ENCODE measurements around the gene CBR3. TPM values are rescaled to one million over a fixed set of nuclear protein-coding genes. Genes with fewer than 3 reads are reported as not detected.
A peak's percentile ranks its signal among the peaks of the same experiment; 100 is the strongest.

Gene CBR3
- total RNA-seq, 1 donor from 2014 or later: 12.8 TPM

DNA sequence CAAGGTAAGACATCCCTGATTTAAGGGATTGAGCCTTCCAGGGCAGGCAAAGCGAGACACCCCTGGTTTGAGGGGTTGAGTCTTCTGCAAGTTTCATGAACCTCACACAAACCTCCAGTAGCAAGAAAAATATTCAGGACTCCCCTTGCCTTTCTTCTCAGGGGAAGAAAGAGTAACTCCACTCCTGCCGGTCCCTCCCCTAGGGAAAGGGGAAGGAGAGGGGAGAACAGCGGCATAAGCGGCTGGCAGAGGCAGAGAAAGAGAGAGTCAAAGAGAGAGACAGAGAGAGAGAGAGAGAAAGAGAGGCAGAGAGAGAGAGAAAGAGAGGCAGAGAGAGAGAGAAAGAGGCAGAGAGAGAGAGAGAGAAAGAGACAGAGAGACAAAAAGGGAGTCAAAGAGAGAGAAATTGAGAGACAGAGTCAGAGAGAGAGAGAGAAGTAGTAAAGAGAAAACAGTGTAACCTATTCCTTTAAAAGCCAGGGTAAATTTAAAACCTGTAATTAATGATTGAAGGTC lies 29.5 kb upstream of the CBR3 start:
- no peak for TF ChIP-seq CTCF (conservative IDR thresholded peaks at IDR 0.05; ENCODE audit: low read depth, low read length)
- no peak for DNase-seq (ENCODE audit: low read depth)
- H3K4me3 ChIP-seq (ENCODE audit: low read depth, low read length): peak overlapping the region; percentile 89

DNA sequence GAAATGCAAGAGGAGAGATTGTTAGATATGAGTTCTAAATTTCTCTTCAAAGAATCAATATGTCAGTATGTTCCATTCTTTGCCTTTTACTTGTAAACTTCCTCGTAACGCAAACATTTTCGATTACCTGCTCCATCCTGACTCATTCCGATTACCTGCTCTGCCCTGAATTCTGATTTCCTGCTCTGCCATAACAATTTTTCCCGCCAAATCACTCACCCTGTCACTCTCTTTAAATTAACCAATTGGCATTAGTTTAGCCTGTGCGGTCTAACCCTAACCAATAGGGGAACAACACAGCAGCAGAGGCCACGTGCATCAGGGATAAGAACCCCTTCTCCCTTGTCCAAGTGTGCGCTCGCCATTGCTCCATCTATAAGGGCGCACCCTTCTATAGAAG lies 25.0 kb upstream of the CBR3 start:
- TF ChIP-seq CTCF (conservative IDR thresholded peaks at IDR 0.05; ENCODE audit: low read depth, low read length): no peak
- H3K4me3 ChIP-seq (ENCODE audit: low read depth, low read length): no peak overlapping the region
- DNase-seq (ENCODE audit: low read depth): no peak

- TF ChIP-seq CTCF (conservative IDR thresholded peaks at IDR 0.05; ENCODE audit: low read depth, low read length): no peak
- no peak for DNase-seq (ENCODE audit: low read depth)
- no peak overlapping the region for H3K4me3 ChIP-seq (ENCODE audit: low read depth, low read length)
Observed at GRCh38 chr21:36111238-36111637, 23.6 kb upstream of the CBR3 start.

DNA sequence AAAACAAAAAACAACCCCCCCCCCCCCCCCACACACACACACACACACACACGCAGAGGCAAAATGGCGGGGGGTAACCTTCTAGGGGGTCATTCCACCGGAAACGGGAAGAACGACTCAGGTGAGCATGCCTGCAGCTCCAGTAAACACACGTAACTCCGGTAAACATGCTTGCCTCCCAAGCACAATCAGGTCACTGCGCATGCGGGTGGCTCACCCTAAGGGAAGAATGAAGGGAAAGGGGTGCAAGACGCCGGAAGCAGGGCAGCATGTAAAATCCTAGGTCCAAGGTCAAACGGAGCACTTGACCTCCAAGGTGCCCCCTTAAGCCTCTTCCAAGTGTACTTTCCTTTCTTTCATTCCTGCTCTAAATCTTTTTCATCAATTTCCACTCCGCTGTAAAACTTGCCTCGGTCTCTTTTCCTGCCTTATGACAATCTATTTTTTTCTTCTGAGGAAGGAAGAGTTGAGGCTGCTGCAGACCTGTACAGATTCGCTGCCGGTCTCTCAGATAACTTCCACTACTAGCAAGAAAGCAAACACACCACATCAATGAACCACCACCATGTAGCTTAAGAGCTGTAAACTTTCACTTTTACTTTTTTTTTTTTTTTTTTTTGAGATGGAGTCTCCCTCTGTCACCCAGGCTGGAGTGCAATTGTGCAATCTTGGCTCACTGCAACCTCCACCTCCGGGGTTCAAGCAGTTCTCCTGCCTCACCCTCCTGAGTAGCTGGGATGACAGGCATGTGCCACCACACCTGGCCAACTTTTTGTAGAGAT lies 21.0 kb upstream of the CBR3 start:
- peak overlapping the region; percentile 10 for H3K4me3 ChIP-seq (ENCODE audit: low read depth, low read length)
- TF ChIP-seq CTCF (conservative IDR thresholded peaks at IDR 0.05; ENCODE audit: low read depth, low read length): no peak

GRCh38 chr21:36115138-36115730 lies 19.6 kb upstream of the CBR3 start:
- no peak for TF ChIP-seq CTCF (conservative IDR thresholded peaks at IDR 0.05; ENCODE audit: low read depth, low read length)

More for the DNA sequence above, 21.0 kb upstream of the CBR3 start:
- no peak for DNase-seq (ENCODE audit: low read depth)

DNA sequence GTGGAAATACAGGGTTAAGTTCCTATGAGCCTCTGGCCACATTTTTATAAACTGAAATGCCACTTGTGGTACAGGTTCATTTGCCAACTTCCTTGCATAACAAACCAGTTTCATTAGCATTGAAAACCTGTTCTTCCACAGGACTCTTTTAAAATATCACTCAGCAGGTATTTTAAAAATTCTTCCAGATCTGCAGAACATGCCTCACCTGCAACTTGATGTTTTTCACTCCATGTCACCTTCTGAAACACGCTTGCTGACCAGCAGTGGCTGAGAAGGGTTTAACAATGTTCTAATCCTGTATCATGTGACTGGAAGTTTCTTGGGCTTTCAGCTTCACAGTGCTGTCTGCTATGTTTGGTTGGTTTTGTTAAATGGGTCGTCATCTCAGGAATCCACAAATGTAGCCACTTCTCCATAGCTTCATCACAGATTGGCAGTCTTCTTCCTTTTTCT lies 17.6 kb upstream of the CBR3 start:
- H3K4me3 ChIP-seq (ENCODE audit: low read depth, low read length): no peak overlapping the region
- no peak for TF ChIP-seq CTCF (conservative IDR thresholded peaks at IDR 0.05; ENCODE audit: low read depth, low read length)
- DNase-seq (ENCODE audit: low read depth): no peak

More at GRCh38 chr21:36115138-36115730, 19.6 kb upstream of the CBR3 start:
- no peak overlapping the region for H3K4me3 ChIP-seq (ENCODE audit: low read depth, low read length)
- no peak for DNase-seq (ENCODE audit: low read depth)

Data from epithelial cell of proximal tubule (primary cell).